Measurements from ENCODE around the gene ICA1L.

The ICA1L gene

DNA sequence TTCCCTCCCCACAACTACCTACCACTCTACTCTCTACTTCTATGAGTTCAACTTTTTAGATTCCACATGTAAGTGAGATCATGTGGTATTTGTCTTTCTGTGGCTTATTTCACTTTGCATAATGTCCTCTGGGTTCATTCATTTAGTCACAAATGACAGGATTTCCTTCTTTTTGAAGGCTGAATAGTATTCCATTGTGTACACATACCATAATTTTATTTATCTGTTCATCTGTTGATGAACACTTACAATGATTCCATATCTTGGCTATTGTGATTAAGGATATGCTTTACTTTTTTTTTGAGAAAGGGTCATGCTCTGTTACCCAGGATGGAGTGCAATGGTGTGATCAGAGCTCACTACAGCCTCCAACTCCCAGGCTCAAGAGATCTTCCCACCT is 73.6 kb downstream of the ICA1L start:
- TF ChIP-seq SIN3A (IDR thresholded peaks at IDR 0.05; ENCODE audit: borderline replicate concordance, insufficient read depth, low read length) = no peak
- TF ChIP-seq, protein P1, sequence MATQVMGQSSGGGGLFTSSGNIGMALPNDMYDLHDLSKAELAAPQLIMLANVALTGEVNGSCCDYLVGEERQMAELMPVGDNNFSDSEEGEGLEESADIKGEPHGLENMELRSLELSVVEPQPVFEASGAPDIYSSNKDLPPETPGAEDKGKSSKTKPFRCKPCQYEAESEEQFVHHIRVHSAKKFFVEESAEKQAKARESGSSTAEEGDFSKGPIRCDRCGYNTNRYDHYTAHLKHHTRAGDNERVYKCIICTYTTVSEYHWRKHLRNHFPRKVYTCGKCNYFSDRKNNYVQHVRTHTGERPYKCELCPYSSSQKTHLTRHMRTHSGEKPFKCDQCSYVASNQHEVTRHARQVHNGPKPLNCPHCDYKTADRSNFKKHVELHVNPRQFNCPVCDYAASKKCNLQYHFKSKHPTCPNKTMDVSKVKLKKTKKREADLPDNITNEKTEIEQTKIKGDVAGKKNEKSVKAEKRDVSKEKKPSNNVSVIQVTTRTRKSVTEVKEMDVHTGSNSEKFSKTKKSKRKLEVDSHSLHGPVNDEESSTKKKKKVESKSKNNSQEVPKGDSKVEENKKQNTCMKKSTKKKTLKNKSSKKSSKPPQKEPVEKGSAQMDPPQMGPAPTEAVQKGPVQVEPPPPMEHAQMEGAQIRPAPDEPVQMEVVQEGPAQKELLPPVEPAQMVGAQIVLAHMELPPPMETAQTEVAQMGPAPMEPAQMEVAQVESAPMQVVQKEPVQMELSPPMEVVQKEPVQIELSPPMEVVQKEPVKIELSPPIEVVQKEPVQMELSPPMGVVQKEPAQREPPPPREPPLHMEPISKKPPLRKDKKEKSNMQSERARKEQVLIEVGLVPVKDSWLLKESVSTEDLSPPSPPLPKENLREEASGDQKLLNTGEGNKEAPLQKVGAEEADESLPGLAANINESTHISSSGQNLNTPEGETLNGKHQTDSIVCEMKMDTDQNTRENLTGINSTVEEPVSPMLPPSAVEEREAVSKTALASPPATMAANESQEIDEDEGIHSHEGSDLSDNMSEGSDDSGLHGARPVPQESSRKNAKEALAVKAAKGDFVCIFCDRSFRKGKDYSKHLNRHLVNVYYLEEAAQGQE (IDR thresholded peaks at IDR 0.05; ENCODE audit: insufficient read depth in 1 of 2, low read depth in 2 of 2, low read length in 2 of 2) = no peak
- no peak for TF ChIP-seq FOXP2 (optimal IDR thresholded peaks at IDR 0.05; ENCODE audit: borderline replicate concordance, extremely low read depth, extremely low read length, insufficient read depth)
- TF ChIP-seq TAF1 (IDR thresholded peaks at IDR 0.05; ENCODE audit: borderline replicate concordance, insufficient read depth, low read length) = no peak
- no peak for TF ChIP-seq POLR2AphosphoS5 (IDR thresholded peaks at IDR 0.05; ENCODE audit: low read depth, low read length)

DNA sequence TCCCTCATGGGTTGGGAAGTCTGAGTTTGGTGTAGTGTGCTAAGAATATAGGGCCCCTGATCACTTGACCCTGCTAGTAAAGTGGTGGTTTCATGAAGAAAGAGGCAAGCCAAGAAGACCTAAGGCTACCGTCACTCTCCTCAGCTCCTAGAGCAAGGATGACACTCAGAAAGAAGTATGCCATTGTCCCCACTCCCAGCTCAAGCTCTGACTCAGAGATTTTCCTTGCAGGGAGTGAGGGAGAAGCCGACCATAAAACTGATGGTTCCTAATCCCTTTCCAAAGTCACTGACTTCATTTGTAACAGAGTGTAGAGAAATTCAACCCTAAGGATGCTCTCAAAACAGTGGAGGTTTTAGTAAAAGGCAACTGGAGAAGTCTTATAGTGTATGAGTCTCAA is 80.9 kb downstream of the ICA1L start:
- TF ChIP-seq FOXP2 (optimal IDR thresholded peaks at IDR 0.05; ENCODE audit: borderline replicate concordance, extremely low read depth, extremely low read length, insufficient read depth) (no peak), TAF1 (IDR thresholded peaks at IDR 0.05; ENCODE audit: borderline replicate concordance, insufficient read depth, low read length) (no peak), POLR2AphosphoS5 (IDR thresholded peaks at IDR 0.05; ENCODE audit: low read depth, low read length) (no peak), SIN3A (IDR thresholded peaks at IDR 0.05; ENCODE audit: borderline replicate concordance, insufficient read depth, low read length) (no peak)
- TF ChIP-seq, protein P1 (IDR thresholded peaks at IDR 0.05; ENCODE audit: insufficient read depth in 1 of 2, low read depth in 2 of 2, low read length in 2 of 2) = no peak

DNA sequence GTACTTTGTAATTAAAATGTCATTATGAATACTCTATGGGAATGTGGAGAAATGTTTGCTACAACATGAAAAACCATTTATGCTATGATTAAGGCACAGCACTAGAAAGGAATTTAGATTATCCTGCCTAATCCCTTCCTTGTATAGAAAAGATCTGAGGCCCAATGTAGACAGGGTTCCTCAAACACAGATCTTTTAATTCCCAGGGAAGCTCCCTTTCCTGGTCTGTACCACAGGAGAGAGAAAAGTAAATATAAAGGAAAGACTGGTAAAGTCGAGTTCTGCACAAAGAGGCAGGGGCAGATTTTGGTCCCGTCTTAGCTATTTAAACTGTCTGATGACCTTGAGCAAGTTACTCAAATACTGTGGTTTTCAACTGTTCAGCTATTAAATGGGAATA is 84.7 kb downstream of the ICA1L start:
- TF ChIP-seq POLR2AphosphoS5 (IDR thresholded peaks at IDR 0.05; ENCODE audit: low read depth, low read length) (no peak), SIN3A (IDR thresholded peaks at IDR 0.05; ENCODE audit: borderline replicate concordance, insufficient read depth, low read length) (no peak), TAF1 (IDR thresholded peaks at IDR 0.05; ENCODE audit: borderline replicate concordance, insufficient read depth, low read length) (no peak), FOXP2 (optimal IDR thresholded peaks at IDR 0.05; ENCODE audit: borderline replicate concordance, extremely low read depth, extremely low read length, insufficient read depth) (no peak)
- TF ChIP-seq, protein P1 (IDR thresholded peaks at IDR 0.05; ENCODE audit: insufficient read depth in 1 of 2, low read depth in 2 of 2, low read length in 2 of 2) = no peak

DNA sequence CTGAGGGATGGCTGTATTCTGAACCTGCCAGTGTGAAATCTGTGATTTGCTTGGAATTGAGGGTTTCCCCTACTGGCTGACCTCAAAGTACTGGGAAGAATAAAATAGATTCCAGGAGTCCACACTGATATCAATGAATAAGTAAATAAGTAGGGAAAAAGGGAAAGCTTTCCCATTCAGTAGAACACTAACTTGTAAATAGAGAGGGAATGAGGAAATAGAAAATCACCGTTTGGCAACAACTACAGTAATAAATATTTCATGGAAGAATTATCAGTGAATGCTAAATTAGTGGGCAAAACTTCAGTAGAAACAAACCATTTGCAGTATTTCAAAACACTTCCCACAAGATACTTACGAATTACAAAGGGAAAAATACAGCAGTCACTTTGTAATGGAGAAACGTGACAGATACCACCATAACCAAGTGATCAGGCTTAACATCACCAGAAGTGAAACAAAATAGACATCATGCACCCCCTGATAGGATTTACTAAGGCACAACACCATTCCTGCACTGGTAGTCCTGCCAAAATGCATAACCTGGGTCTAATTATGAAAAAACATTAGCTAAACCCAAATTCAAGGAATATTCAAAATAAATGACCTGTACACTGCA is 88.5 kb downstream of the ICA1L start:
- no peak for TF ChIP-seq FOXP2 (optimal IDR thresholded peaks at IDR 0.05; ENCODE audit: borderline replicate concordance, extremely low read depth, extremely low read length, insufficient read depth)
- no peak for TF ChIP-seq SIN3A (IDR thresholded peaks at IDR 0.05; ENCODE audit: borderline replicate concordance, insufficient read depth, low read length)
- no peak for TF ChIP-seq POLR2AphosphoS5 (IDR thresholded peaks at IDR 0.05; ENCODE audit: low read depth, low read length)
- TF ChIP-seq TAF1 (IDR thresholded peaks at IDR 0.05; ENCODE audit: borderline replicate concordance, insufficient read depth, low read length) = no peak
- TF ChIP-seq, protein P1 (IDR thresholded peaks at IDR 0.05; ENCODE audit: insufficient read depth in 1 of 2, low read depth in 2 of 2, low read length in 2 of 2) = no peak

Data from PFSK-1 (cell line).